GM12892 (cell line): ENCODE results near the gene SOX14.

Experiments
- DNase-seq: peaks from one replicate; pipeline ENCODE4 v3.0.0; 2011; ENCODE audit not compliant: insufficient read length
- FAIRE-seq: peaks from 2 replicates; lab custom pipeline; 2011; peaks lifted over from hg19 to GRCh38; lab: Jason Lieb, UNC
- POLR2A ChIP-seq: IDR thresholded peaks from 2 replicates; pipeline ENCODE4 v1.6.1; 2011; ENCODE audit warnings: low read depth, low read length, control low read depth
- POLR2AphosphoS5 ChIP-seq: IDR thresholded peaks from 2 replicates; pipeline ENCODE4 v1.6.1; 2011; ENCODE audit warnings: low read depth, low read length, control low read depth
- TAF1 ChIP-seq: IDR thresholded peaks from 2 replicates; pipeline ENCODE4 v1.6.1; 2011; ENCODE audit warnings: low read depth, mild to moderate bottlenecking, control low read depth, low read length, borderline replicate concordance

Gene SOX14

GRCh38 chr3:137770066-137770834, 6.1 kb downstream of the SOX14 start:
- DNase-seq: no peak

DNA sequence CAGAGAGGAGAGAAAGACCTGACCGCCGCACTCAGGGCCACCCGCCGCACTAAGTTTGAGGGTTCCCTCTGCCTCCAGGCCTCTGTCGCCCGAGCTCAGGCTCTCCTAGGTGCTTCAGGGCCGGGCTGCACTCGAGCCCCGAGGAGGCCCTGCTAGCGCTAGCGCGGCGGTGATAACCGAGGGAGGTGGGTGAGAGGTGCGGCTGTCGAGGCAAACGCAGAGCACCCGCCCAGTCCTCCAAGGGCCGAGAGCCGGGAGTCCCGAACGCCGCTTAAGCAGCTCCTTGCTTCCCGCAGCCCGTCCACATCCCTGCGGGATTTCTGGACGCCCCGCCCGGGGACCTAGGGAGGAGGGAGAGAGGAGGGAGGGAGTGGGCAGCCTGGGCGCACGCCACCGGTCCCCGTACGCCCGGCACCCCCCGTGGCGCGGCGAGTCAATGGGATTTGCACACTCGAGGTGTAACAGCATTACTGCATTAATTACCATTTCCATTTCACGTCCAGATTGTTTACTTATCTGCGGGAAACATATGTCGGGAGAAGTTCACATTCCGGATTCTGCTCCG, 6.8 kb downstream of the SOX14 start:
- no peak for TF ChIP-seq POLR2AphosphoS5
- TF ChIP-seq POLR2A: no peak
- no peak for TF ChIP-seq TAF1
- FAIRE-seq (no peak), DNase-seq (no peak)

More at GRCh38 chr3:137770066-137770834, 6.1 kb downstream of the SOX14 start:
- TF ChIP-seq POLR2A: no peak
- TF ChIP-seq POLR2AphosphoS5: no peak
- TF ChIP-seq TAF1: no peak
- no peak for FAIRE-seq

DNA sequence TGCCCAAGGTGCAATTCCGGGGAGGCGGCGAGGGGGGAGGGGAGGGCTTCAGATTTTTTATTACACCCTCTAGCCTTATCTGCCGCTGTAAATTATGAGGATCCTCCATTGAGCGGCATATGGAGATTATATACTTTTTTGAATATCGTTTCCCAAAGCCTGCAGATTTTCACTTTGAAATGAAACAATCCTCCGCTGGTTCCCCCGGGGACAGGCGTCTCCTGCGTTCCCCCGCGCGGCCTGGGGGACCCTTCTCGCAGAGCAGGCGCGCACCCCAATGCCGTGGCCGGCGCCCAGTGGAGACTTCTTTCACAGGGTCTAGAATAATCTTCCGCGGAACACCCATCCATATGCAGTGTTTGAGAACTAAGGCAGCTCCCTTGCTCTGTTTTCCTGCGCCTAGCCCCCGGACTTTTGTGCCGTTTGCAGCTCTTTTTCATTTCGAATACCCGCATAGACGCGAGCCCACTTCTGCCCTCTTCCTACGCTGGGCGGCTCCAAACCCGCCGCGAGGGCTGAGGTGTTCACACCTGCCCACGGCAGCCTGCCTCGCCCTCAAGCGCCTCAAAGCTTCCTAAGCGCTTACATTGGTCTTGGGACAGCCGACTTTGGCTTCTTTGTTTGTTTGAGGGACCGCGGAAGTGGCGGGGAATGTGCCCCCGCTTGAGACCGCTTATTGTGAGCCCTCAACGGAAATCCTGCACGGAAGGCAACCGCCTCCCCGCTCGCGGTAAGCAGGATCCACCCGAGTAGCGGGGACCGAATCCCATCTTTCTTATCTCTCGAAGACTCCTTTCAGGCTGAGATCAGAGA, 7.5 kb downstream of the SOX14 start:
- DNase-seq (no peak), FAIRE-seq (no peak)
- no peak for TF ChIP-seq POLR2A
- TF ChIP-seq TAF1: no peak
- no peak for TF ChIP-seq POLR2AphosphoS5

DNA sequence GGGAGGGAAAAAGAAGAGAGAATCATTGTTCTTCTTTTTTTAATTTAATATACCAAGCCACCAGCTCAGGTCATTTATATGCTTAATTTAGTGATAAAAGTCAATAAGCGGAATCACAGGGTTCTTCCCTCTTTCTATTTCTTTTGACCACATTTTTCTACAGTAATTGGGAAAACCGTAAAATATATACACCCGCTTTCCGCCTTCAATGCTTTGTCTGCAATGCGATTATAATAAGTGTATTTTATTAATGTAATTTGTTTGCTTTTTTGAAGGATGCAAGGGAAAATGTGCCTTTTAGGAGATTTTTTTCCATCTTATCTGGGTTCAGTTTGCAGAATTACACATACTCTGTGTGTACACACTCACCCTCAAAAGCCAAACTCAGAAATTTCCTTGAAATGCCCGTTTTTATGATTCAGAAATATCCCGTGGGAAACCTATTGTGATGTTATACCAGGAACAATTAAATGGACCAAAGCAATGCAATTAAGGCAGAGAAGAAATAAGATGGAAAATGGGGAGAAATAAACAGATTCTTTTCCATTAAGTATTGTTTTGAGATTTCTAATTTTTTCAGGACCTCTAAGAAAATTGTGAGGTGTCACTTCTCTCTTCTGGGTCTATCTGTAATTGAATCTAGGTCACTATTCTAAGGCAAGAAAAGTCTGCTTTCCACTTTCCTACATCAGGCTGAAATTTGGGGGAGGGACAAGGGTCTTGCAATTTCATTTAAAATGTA, 8.3 kb downstream of the SOX14 start:
- DNase-seq (no peak), FAIRE-seq (no peak)
- no peak for TF ChIP-seq POLR2AphosphoS5
- TF ChIP-seq POLR2A: no peak
- no peak for TF ChIP-seq TAF1

DNA sequence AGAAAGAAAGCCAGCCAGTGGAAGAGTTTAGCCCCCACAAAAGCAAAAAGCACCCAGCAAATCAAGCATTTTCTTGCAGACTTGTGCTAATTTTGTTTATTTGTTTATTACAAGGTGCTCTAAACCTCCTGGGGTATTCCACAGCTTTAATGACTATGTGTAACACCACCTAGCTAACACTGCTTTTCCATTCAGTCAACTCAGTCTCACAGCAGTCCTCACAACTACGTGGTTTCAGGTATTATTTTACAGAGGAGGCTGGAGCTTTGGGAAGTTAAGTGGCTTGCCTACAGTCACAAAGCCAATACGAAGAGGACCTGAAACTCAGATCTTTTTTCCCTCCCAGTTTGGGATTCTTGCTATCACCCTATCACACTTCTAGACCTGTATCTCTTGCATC, 14.8 kb downstream of the SOX14 start:
- no peak for TF ChIP-seq POLR2A
- TF ChIP-seq POLR2AphosphoS5: no peak
- TF ChIP-seq TAF1: no peak

GRCh38 chr3:137787529-137787928, 23.4 kb downstream of the SOX14 start:
- FAIRE-seq: no peak
- DNase-seq: no peak
- TF ChIP-seq POLR2AphosphoS5: no peak
- TF ChIP-seq TAF1: no peak
- no peak for TF ChIP-seq POLR2A

More for the DNA sequence above, 14.8 kb downstream of the SOX14 start:
- DNase-seq: no peak
- FAIRE-seq: no peak

DNA sequence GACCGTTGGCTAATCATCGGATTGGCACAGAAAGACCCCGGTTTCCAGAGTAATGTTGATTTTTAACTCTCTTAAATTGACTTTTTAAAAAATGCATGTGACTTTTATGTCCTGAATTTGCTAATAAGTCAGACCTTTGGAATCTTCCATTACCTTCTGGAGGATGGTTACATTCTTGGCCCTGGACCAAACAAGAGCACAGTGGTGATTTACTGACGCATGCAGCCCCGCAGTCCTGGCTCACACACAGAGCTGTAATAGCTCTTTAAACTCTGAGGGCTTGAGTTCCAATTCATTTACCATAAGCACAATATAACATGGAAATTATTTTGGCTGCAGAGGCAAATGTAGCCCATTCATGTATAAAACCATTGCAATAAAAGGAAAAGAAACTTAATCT, 25.1 kb downstream of the SOX14 start:
- no peak for DNase-seq
- FAIRE-seq: no peak
- TF ChIP-seq POLR2A (no peak), POLR2AphosphoS5 (no peak), TAF1 (no peak)

DNA sequence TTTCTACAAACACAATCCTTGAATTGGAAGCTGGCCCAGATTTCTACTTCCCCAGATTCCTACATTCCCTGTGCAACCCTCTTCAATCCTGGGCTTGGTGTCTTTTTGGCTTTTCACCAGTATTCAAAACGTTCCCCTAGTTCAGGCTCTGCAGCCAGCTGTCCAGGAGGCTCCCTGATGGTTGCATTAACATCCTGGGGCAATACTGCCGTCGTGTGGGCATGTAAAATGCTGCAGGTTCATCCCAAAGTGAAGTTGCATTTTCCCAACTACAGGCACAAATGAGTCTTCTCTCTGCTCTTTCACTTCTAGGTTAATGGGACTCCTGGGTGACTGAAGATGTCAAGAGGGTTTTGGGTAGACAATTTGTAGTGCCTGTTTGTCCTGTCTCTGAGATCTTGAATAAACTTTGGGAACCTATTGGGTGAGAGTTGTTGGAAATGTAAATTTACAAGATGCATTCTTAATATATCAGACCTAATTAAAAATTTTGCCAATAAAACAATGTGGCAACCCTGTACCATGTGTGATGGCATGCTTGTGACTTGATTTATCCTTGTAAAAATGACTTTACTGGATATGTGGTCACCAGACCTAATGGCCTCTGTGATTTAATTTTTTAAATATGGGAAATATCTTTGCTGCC, 28.6 kb downstream of the SOX14 start:
- FAIRE-seq (peak; percentile 51), DNase-seq (no peak)
- no peak for TF ChIP-seq POLR2AphosphoS5

- DNase-seq (no peak), FAIRE-seq (peak; percentile 72)
- TF ChIP-seq TAF1 (no peak), POLR2AphosphoS5 (no peak), POLR2A (no peak)
Observed at GRCh38 chr3:137796993-137797392, 32.9 kb downstream of the SOX14 start.

DNA sequence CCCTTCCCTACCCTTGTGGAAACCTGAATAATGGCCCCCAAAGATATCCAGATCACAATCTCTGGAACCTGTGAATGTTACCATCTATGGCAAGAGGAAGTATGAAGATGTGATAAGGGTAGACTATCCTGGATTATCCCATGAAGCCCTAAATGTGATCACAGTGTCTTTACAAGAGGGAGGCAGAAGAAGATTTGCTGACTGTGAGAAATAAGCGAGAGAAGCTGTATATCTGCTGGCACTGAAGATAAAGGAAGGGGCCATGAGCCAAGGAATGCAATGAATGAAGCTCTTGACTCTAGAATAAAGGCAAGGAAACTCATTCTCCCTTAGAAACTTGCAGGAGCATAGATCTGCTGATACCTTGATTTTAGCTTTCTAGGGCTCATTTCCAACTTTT, 39.1 kb downstream of the SOX14 start:
- FAIRE-seq (no peak), DNase-seq (no peak)
- TF ChIP-seq POLR2AphosphoS5 (no peak), POLR2A (no peak), TAF1 (no peak)

- FAIRE-seq (no peak), DNase-seq (no peak)
- TF ChIP-seq TAF1 (no peak), POLR2A (no peak), POLR2AphosphoS5 (no peak)
Observed at GRCh38 chr3:137807998-137808397, 43.9 kb downstream of the SOX14 start.
